HCT116 (cell line): ENCODE measurements around the gene ARSJ. TPM values are rescaled to one million over a fixed set of nuclear protein-coding genes. Genes with fewer than 3 reads are reported as not detected.

ENCODE experiments used
- ATAC-seq: fragments of 200-7000 bp; cut with Tn5 transposase; 2 replicates; pipeline ENCODE4 v1.9.1; 2020; ENCODE audit warnings: mild to moderate bottlenecking, moderate library complexity
- BruUV-seq: library from RNA; stranded (reverse); fragments of 400-500 nt; replicated peaks from 2 replicates; lab custom pipeline; 2021; lab: Mats Ljungman, UMichigan
- CTCF ChIA-PET: fragments of 300-600 bp; sonication (Branson Sonifier 250); formaldehyde crosslinking; loops from one replicate; lab custom pipeline; 2021; ENCODE audit warnings: antibody characterized with exemption; lab: Charles Lee
- POLR2A ChIA-PET: fragments of 300-600, 350-600 bp; sonication (Branson Sonifier 250); formaldehyde crosslinking; loops from one replicate; lab custom pipeline; 2021; ENCODE audit warnings: antibody characterized with exemption; lab: Charles Lee
- RAD21 ChIA-PET, 2 experiments: fragments of 300-600 bp; sonication (Branson Sonifier 250); formaldehyde crosslinking; loops; one replicate each; lab custom pipeline; 2023; ENCODE audit warnings: low total read pairs in 2 of 2; ENCODE audit not compliant: uncharacterized antibody in 2 of 2, unreplicated experiment in 2 of 2, low non-redundant PET in 1 of 2; lab: Charles Lee
- DNase-seq: peaks from one replicate; pipeline ENCODE4 v3.0.0-alpha.2; 2010; ENCODE audit warnings: low read depth, low spot score
- H2AFZ ChIP-seq: fragments of 200-600 bp; shearing (Covaris generic), sonication (generic); 2 replicates; pipeline ENCODE4 v1.6.1; 2017; ENCODE audit warnings: low read depth, mixed run types, mixed read lengths, antibody characterized with exemption, low read length; ENCODE audit not compliant: poor library complexity, severe bottlenecking
- H3K27ac ChIP-seq: 2 replicates; pipeline ENCODE4 v1.5.1; 2012; ENCODE audit warnings: low read depth, low read length
- H3K27me3 ChIP-seq: fragments of 200-600 bp; sonication (generic); 2 replicates; pipeline ENCODE4 v1.6.1; 2016; ENCODE audit warnings: mixed run types, low read length, mixed read lengths; ENCODE audit not compliant: insufficient read depth
- H3K36me3 ChIP-seq, 2 experiments: fragments of 200-500 bp in 1 of 2; fragments of 200-600 bp in 1 of 2; sonication (Bioruptor generic) in 1 of 2; sonication (generic) in 1 of 2; 2 replicates each; pipeline versions ENCODE4 v1.5.1 to v1.6.1; 2014 to 2016; ENCODE audit warnings: low read length in 2 of 2, inconsistent platforms in 1 of 2, mixed read lengths in 1 of 2, mixed run types in 1 of 2; ENCODE audit not compliant: insufficient read depth in 2 of 2, control insufficient read depth in 1 of 2
- H3K4me1 ChIP-seq, 2 experiments: fragments of 200-600 bp in 1 of 2; sonication (generic) in 1 of 2; 2 replicates each; pipeline versions ENCODE4 v1.5.1 to v1.6.1; 2012 to 2017; ENCODE audit warnings: low read length in 2 of 2, inconsistent platforms in 1 of 2, mild to moderate bottlenecking in 1 of 2, mixed read lengths in 1 of 2, mixed run types in 1 of 2, moderate library complexity in 1 of 2; ENCODE audit not compliant: insufficient read depth in 2 of 2, control insufficient read depth in 1 of 2
- H3K4me2 ChIP-seq: fragments of 200-600 bp; sonication (generic); 2 replicates; pipeline ENCODE4 v1.6.1; 2017; ENCODE audit warnings: mixed run types, low read length, mixed read lengths
- H3K4me3 ChIP-seq, 2 experiments: fragments of 200-600 bp in 1 of 2; sonication (generic) in 1 of 2; replicated peaks in 1 of 2; 2 replicates each; pipeline ENCODE4 v1.5.1; 2011 to 2016; ENCODE audit warnings: low read length in 2 of 2, control low read depth in 1 of 2, low read depth in 1 of 2, mild to moderate bottlenecking in 1 of 2, mixed read lengths in 1 of 2, mixed run types in 1 of 2
- H3K79me2 ChIP-seq: fragments of 200-600 bp; sonication (generic); 2 replicates; pipeline ENCODE4 v1.6.1; 2017; ENCODE audit warnings: mild to moderate bottlenecking, mixed run types, low read length, moderate library complexity, mixed read lengths; ENCODE audit not compliant: insufficient read depth
- H3K9ac ChIP-seq: fragments of 200-600 bp; sonication (generic); 2 replicates; pipeline ENCODE4 v1.6.1; 2016; ENCODE audit warnings: low read length, mixed read lengths
- H3K9me2 ChIP-seq: fragments of 200-600 bp; sonication (generic), shearing (Covaris generic); 2 replicates; pipeline ENCODE4 v1.6.1; 2017; ENCODE audit warnings: mixed run types, mild to moderate bottlenecking, moderate library complexity; ENCODE audit not compliant: insufficient read depth
- H3K9me3 ChIP-seq, 2 experiments: fragments of 200-500 bp in 1 of 2; fragments of 200-600 bp in 1 of 2; sonication (Bioruptor generic) in 1 of 2; sonication (generic) in 1 of 2; 2 replicates each; pipeline ENCODE4 v1.6.1; 2014 to 2017; ENCODE audit warnings: low read length in 2 of 2, mixed read lengths in 2 of 2, inconsistent platforms in 1 of 2, low read depth in 1 of 2, mild to moderate bottlenecking in 1 of 2, mixed run types in 1 of 2, moderate library complexity in 1 of 2; ENCODE audit not compliant: control insufficient read depth in 1 of 2, insufficient read depth in 1 of 2
- H4K20me1 ChIP-seq: fragments of 200-600 bp; sonication (generic), shearing (Covaris generic); 2 replicates; pipeline ENCODE4 v1.6.1; 2017; ENCODE audit warnings: mixed run types, mild to moderate bottlenecking, moderate library complexity; ENCODE audit not compliant: insufficient read depth
- ATF3 ChIP-seq: IDR thresholded peaks from 2 replicates; pipeline ENCODE4 v1.6.1; 2012
- CBX3 ChIP-seq: IDR thresholded peaks from 2 replicates; pipeline ENCODE4 v1.6.1; 2012; ENCODE audit warnings: low read depth
- CEBPB ChIP-seq: IDR thresholded peaks from 2 replicates; pipeline ENCODE4 v1.6.1; 2012; ENCODE audit warnings: low read depth
- CTCF ChIP-seq, 3 experiments: fragments of 200-600 bp in 1 of 3; sonication (generic) in 1 of 3; IDR thresholded peaks in 2 of 3; conservative IDR thresholded peaks in 1 of 3; 2 replicates each; pipeline ENCODE4 v1.5.1; 2012 to 2017; ENCODE audit warnings: low read depth in 2 of 3, low read length in 2 of 3, antibody characterized with exemption in 1 of 3, borderline replicate concordance in 1 of 3, control low read depth in 1 of 3, mild to moderate bottlenecking in 1 of 3, mixed read lengths in 1 of 3, mixed run types in 1 of 3, moderate library complexity in 1 of 3; ENCODE audit not compliant: insufficient read depth in 1 of 3
- EGR1 ChIP-seq: IDR thresholded peaks from 2 replicates; pipeline ENCODE4 v1.6.1; 2012; ENCODE audit warnings: low read depth
- JUND ChIP-seq: IDR thresholded peaks from 2 replicates; pipeline ENCODE4 v1.6.1; 2012
- POLR2A ChIP-seq: IDR thresholded peaks from 2 replicates; pipeline ENCODE4 v1.7.0; 2011; ENCODE audit warnings: borderline replicate concordance; ENCODE audit not compliant: insufficient read depth, insufficient read length; ENCODE audit errors: extremely low read depth
- POLR2AphosphoS5 ChIP-seq: IDR thresholded peaks from 2 replicates; pipeline ENCODE4 v1.6.1; 2011; ENCODE audit warnings: mild to moderate bottlenecking, low read depth, low read length, moderate library complexity
- RAD21 ChIP-seq: IDR thresholded peaks from 2 replicates; pipeline ENCODE4 v1.6.1; 2012; ENCODE audit warnings: low read depth, mild to moderate bottlenecking
- SIN3A ChIP-seq: IDR thresholded peaks from 2 replicates; pipeline ENCODE4 v1.6.1; 2012; ENCODE audit warnings: low read depth
- YY1 ChIP-seq: IDR thresholded peaks from 2 replicates; pipeline ENCODE4 v1.6.1; 2011; ENCODE audit warnings: low read length, low read depth, moderate library complexity, mild to moderate bottlenecking; ENCODE audit not compliant: insufficient replicate concordance; ENCODE audit errors: extremely low read depth
- ZBTB33 ChIP-seq: IDR thresholded peaks from 2 replicates; pipeline ENCODE4 v1.6.1; 2011; ENCODE audit warnings: mild to moderate bottlenecking, low read length, moderate library complexity; ENCODE audit not compliant: insufficient replicate concordance; ENCODE audit errors: extremely low read depth
- ZFX ChIP-seq: fragments of 450-650 bp; IDR thresholded peaks from 2 replicates; pipeline ENCODE4 v1.6.1; 2017
- intact Hi-C: fragments of 100-400 bp; cut with micrococcal nuclease; formaldehyde crosslinking; loops from 2 replicates; pipeline ENCODE4 v1.10.0; 2022
- total RNA-seq: library from RNA; stranded (reverse); gene quantifications from one replicate; pipeline ENCODE4 v1.2.1, GENCODE V29; 2021; ENCODE audit not compliant: unreplicated experiment
- TF ChIP-seq, protein P1 (sequence below): IDR thresholded peaks from 2 replicates; pipeline ENCODE4 v1.6.1; 2012
- TF ChIP-seq, protein P2 (sequence below): IDR thresholded peaks from 2 replicates; pipeline ENCODE4 v1.6.1; 2012; ENCODE audit warnings: low read depth

The ARSJ gene
- total RNA-seq, 1 experiment from 2014 or later: 2.3 TPM

GRCh38 chr4:113851816-113852215 lies 127.6 kb downstream of the ARSJ start:
- no peaks in the 10 kb centered on the region for H3K36me3 ChIP-seq
- H3K4me3 ChIP-seq: no peak overlapping the region
- ATAC-seq: no peak
- no peak for DNase-seq
- H2AFZ ChIP-seq: no peak overlapping the region
- H3K27me3 ChIP-seq: no peaks in the 10 kb centered on the region
- RAD21 ChIA-PET: no interaction called here
- no peak overlapping the region for H3K4me2 ChIP-seq
- H3K4me1 ChIP-seq: no peaks in the 10 kb centered on the region
- H3K9me3 ChIP-seq: no peaks in the 10 kb centered on the region
- CTCF ChIA-PET: no interaction called here
- H3K27ac ChIP-seq: no peak overlapping the region
- BruUV-seq: no TSS peak
- H3K9me2 ChIP-seq: no peaks in the 10 kb centered on the region
- no peak overlapping the region for H3K9ac ChIP-seq
- POLR2A ChIA-PET: no interaction called here
- H3K79me2 ChIP-seq: no peaks in the 10 kb centered on the region
- intact Hi-C loops: no loop called here
- TF ChIP-seq POLR2AphosphoS5: no peak
- no peak for TF ChIP-seq CTCF (IDR thresholded peaks at IDR 0.05 in 2 of 3, conservative IDR thresholded peaks at IDR 0.05 in 1 of 3; ENCODE audit: borderline replicate concordance in 1 of 3, insufficient read depth in 1 of 3, low read depth in 2 of 3, low read length in 2 of 3)
- TF ChIP-seq, protein P1, sequence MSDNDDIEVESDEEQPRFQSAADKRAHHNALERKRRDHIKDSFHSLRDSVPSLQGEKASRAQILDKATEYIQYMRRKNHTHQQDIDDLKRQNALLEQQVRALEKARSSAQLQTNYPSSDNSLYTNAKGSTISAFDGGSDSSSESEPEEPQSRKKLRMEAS: no peak
- TF ChIP-seq JUND: no peak
- no peak for TF ChIP-seq RAD21
- TF ChIP-seq CEBPB: no peak
- no peak for TF ChIP-seq YY1
- TF ChIP-seq CBX3: no peak
- no peak for TF ChIP-seq SIN3A
- no peak for TF ChIP-seq POLR2A
- no peak for TF ChIP-seq ATF3
- TF ChIP-seq ZFX: no peak
- TF ChIP-seq ZBTB33: no peak
- TF ChIP-seq EGR1: no peak
- TF ChIP-seq, protein P2, sequence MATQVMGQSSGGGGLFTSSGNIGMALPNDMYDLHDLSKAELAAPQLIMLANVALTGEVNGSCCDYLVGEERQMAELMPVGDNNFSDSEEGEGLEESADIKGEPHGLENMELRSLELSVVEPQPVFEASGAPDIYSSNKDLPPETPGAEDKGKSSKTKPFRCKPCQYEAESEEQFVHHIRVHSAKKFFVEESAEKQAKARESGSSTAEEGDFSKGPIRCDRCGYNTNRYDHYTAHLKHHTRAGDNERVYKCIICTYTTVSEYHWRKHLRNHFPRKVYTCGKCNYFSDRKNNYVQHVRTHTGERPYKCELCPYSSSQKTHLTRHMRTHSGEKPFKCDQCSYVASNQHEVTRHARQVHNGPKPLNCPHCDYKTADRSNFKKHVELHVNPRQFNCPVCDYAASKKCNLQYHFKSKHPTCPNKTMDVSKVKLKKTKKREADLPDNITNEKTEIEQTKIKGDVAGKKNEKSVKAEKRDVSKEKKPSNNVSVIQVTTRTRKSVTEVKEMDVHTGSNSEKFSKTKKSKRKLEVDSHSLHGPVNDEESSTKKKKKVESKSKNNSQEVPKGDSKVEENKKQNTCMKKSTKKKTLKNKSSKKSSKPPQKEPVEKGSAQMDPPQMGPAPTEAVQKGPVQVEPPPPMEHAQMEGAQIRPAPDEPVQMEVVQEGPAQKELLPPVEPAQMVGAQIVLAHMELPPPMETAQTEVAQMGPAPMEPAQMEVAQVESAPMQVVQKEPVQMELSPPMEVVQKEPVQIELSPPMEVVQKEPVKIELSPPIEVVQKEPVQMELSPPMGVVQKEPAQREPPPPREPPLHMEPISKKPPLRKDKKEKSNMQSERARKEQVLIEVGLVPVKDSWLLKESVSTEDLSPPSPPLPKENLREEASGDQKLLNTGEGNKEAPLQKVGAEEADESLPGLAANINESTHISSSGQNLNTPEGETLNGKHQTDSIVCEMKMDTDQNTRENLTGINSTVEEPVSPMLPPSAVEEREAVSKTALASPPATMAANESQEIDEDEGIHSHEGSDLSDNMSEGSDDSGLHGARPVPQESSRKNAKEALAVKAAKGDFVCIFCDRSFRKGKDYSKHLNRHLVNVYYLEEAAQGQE: no peak
- H4K20me1 ChIP-seq: no peaks in the 10 kb centered on the region
